D341Med (cell line): ENCODE measurements around the gene RPA1.
"Not testable (repeated sequence)": the region's sequence is repeated elsewhere in the genome, so short reads cannot be mapped to it uniquely, and the experiment has no call there.

Experiments
- DNase-seq: peaks from one replicate; pipeline ENCODE4 v3.0.0; 2012; ENCODE audit warnings: low spot score

The RPA1 gene

GRCh38 chr17:1880851-1881630, 51.2 kb downstream of the RPA1 start:
- DNase-seq, result no peak

- DNase-seq, result peak; percentile 36
Measured at GRCh38 chr17:1882836-1883235, 53.0 kb downstream of the RPA1 start.

- no peak for DNase-seq
Measured at GRCh38 chr17:1883536-1883935, 53.7 kb downstream of the RPA1 start.

- DNase-seq, result no peak
Measured at GRCh38 chr17:1888741-1889140, 58.9 kb downstream of the RPA1 start.

GRCh38 chr17:1890758-1891450, 61.1 kb downstream of the RPA1 start:
- DNase-seq, result no peak

- no peak for DNase-seq
Measured at GRCh38 chr17:1894753-1895339, 65.0 kb downstream of the RPA1 start.

GRCh38 chr17:1895479-1895878, 65.7 kb downstream of the RPA1 start:
- not testable (repeated sequence) for DNase-seq

GRCh38 chr17:1896243-1897104, 66.7 kb downstream of the RPA1 start:
- no peak for DNase-seq

GRCh38 chr17:1897105-1897656, 67.4 kb downstream of the RPA1 start:
- no peak for DNase-seq

GRCh38 chr17:1898332-1898731, 68.5 kb downstream of the RPA1 start:
- no peak for DNase-seq

GRCh38 chr17:1898872-1899271, 69.1 kb downstream of the RPA1 start:
- no peak for DNase-seq

- no peak for DNase-seq
Measured at GRCh38 chr17:1899403-1900000, 69.7 kb downstream of the RPA1 start.

GRCh38 chr17:1904273-1905182, 74.7 kb downstream of the RPA1 start:
- no peak for DNase-seq

GRCh38 chr17:1905190-1905913, 75.5 kb downstream of the RPA1 start:
- DNase-seq, result no peak

GRCh38 chr17:1906662-1907101, 76.9 kb downstream of the RPA1 start:
- DNase-seq, result no peak

- no peak for DNase-seq
Measured at GRCh38 chr17:1907216-1907631, 77.4 kb downstream of the RPA1 start.

GRCh38 chr17:1907909-1908698, 78.3 kb downstream of the RPA1 start:
- peak; percentile 77 for DNase-seq

- peak; percentile 71 for DNase-seq
Measured at GRCh38 chr17:1908699-1909309, 79.0 kb downstream of the RPA1 start.
